ENCODE data around the gene LSP1.

DNA sequence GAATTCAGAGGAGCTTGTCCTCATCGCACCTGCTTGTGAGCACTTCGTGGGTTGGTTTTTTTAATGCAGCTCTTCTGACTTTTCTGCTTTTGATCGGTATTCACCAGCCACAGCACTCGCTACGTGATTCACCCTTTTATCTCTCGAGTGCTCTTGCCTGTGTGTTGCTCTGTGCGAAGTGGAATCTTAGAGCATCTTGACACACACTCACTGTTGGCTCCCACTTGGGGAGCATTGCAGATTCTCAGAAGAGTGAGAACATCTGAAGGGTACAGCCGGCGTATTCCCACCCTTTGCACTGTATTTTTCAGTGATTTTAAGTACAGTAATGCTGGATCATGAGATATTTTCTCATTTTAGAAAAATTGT is 77.6 kb downstream of the LSP1 start:
- TF ChIP-seq ZFP3 (CRISPR knock-in tag; IDR thresholded peaks at IDR 0.05) (no peak), BACH2 (CRISPR knock-in tag; IDR thresholded peaks at IDR 0.05; ENCODE audit: borderline replicate concordance) (no peak), PATZ1 (CRISPR knock-in tag; IDR thresholded peaks at IDR 0.05; ENCODE audit: borderline replicate concordance) (no peak), ISL1 (CRISPR knock-in tag; IDR thresholded peaks at IDR 0.05) (no peak), ZC3H10 (CRISPR knock-in tag; IDR thresholded peaks at IDR 0.05) (no peak), ZNF565 (CRISPR knock-in tag; conservative IDR thresholded peaks at IDR 0.05; ENCODE audit: low read depth) (no peak), CSRNP3 (CRISPR knock-in tag; IDR thresholded peaks at IDR 0.05) (no peak), PPARA (CRISPR knock-in tag; IDR thresholded peaks at IDR 0.05; ENCODE audit: borderline replicate concordance) (no peak), ARNTL (CRISPR knock-in tag; IDR thresholded peaks at IDR 0.05; ENCODE audit: borderline replicate concordance, low read depth) (no peak), TSHZ2 (CRISPR knock-in tag; IDR thresholded peaks at IDR 0.05) (no peak), ZNF8 (CRISPR knock-in tag; IDR thresholded peaks at IDR 0.05) (no peak)
- TF ChIP-seq, protein P1, sequence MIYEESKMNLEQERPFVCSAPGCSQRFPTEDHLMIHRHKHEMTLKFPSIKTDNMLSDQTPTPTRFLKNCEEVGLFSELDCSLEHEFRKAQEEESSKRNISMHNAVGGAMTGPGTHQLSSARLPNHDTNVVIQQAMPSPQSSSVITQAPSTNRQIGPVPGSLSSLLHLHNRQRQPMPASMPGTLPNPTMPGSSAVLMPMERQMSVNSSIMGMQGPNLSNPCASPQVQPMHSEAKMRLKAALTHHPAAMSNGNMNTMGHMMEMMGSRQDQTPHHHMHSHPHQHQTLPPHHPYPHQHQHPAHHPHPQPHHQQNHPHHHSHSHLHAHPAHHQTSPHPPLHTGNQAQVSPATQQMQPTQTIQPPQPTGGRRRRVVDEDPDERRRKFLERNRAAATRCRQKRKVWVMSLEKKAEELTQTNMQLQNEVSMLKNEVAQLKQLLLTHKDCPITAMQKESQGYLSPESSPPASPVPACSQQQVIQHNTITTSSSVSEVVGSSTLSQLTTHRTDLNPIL (CRISPR knock-in tag; IDR thresholded peaks at IDR 0.05; ENCODE audit: low read depth), result no peak

All from SK-N-SH treated with all-trans-retinoic acid at 6 μM for 48 hours (cell line).